Measurements from ENCODE around the gene PTPN4. TPM values are rescaled to one million over a fixed set of nuclear protein-coding genes. Genes with fewer than 3 reads are reported as not detected.

Gene PTPN4
- total and polyA plus RNA-seq, 9 of the 15 experiments (the other 6 are each of a cell fraction or from before 2014, with no cell fraction given) = 5.0 to 32.8 (median 27.3) TPM

DNA sequence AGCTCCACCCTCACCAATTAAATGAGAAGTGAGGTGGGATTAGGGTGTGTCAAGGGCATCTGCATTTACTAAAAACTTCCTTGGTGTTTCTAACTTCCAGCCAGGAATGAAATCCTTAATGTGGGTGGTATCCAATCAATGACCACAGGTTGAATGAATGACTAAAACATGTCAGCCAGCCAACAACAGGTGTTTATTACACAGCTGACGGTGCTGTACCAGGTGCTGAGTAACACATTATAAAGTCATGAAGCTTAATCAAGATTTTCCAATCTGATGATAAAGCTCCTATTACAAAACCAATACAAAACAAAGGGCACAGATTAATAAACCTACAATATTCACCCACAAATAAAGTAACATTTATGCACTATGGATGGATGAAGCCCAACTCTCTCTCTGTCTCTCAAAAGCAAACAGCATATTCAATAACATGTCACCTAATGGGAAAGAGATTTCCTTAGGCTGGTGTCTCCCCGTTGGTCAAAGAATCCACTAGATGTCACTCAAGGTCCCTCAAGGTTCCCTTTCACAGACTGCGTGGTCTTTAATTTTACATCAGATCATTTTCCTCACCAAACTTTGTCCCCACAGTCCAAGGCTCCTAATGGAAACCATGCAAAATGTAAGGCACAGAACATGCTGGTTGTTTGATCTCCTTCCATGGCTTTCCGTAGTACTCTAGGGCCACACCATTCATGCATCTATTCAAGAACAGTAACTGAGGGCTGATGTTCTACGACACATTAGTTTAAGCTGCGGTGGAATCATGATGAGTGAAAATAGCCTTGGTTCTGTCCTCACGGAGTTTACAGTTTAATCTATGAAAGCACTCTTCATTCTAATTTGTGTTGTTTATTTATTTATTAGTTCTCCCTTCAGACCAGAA is 6.4 kb upstream of the PTPN4 start (continued):
- TF ChIP-seq, protein P1, sequence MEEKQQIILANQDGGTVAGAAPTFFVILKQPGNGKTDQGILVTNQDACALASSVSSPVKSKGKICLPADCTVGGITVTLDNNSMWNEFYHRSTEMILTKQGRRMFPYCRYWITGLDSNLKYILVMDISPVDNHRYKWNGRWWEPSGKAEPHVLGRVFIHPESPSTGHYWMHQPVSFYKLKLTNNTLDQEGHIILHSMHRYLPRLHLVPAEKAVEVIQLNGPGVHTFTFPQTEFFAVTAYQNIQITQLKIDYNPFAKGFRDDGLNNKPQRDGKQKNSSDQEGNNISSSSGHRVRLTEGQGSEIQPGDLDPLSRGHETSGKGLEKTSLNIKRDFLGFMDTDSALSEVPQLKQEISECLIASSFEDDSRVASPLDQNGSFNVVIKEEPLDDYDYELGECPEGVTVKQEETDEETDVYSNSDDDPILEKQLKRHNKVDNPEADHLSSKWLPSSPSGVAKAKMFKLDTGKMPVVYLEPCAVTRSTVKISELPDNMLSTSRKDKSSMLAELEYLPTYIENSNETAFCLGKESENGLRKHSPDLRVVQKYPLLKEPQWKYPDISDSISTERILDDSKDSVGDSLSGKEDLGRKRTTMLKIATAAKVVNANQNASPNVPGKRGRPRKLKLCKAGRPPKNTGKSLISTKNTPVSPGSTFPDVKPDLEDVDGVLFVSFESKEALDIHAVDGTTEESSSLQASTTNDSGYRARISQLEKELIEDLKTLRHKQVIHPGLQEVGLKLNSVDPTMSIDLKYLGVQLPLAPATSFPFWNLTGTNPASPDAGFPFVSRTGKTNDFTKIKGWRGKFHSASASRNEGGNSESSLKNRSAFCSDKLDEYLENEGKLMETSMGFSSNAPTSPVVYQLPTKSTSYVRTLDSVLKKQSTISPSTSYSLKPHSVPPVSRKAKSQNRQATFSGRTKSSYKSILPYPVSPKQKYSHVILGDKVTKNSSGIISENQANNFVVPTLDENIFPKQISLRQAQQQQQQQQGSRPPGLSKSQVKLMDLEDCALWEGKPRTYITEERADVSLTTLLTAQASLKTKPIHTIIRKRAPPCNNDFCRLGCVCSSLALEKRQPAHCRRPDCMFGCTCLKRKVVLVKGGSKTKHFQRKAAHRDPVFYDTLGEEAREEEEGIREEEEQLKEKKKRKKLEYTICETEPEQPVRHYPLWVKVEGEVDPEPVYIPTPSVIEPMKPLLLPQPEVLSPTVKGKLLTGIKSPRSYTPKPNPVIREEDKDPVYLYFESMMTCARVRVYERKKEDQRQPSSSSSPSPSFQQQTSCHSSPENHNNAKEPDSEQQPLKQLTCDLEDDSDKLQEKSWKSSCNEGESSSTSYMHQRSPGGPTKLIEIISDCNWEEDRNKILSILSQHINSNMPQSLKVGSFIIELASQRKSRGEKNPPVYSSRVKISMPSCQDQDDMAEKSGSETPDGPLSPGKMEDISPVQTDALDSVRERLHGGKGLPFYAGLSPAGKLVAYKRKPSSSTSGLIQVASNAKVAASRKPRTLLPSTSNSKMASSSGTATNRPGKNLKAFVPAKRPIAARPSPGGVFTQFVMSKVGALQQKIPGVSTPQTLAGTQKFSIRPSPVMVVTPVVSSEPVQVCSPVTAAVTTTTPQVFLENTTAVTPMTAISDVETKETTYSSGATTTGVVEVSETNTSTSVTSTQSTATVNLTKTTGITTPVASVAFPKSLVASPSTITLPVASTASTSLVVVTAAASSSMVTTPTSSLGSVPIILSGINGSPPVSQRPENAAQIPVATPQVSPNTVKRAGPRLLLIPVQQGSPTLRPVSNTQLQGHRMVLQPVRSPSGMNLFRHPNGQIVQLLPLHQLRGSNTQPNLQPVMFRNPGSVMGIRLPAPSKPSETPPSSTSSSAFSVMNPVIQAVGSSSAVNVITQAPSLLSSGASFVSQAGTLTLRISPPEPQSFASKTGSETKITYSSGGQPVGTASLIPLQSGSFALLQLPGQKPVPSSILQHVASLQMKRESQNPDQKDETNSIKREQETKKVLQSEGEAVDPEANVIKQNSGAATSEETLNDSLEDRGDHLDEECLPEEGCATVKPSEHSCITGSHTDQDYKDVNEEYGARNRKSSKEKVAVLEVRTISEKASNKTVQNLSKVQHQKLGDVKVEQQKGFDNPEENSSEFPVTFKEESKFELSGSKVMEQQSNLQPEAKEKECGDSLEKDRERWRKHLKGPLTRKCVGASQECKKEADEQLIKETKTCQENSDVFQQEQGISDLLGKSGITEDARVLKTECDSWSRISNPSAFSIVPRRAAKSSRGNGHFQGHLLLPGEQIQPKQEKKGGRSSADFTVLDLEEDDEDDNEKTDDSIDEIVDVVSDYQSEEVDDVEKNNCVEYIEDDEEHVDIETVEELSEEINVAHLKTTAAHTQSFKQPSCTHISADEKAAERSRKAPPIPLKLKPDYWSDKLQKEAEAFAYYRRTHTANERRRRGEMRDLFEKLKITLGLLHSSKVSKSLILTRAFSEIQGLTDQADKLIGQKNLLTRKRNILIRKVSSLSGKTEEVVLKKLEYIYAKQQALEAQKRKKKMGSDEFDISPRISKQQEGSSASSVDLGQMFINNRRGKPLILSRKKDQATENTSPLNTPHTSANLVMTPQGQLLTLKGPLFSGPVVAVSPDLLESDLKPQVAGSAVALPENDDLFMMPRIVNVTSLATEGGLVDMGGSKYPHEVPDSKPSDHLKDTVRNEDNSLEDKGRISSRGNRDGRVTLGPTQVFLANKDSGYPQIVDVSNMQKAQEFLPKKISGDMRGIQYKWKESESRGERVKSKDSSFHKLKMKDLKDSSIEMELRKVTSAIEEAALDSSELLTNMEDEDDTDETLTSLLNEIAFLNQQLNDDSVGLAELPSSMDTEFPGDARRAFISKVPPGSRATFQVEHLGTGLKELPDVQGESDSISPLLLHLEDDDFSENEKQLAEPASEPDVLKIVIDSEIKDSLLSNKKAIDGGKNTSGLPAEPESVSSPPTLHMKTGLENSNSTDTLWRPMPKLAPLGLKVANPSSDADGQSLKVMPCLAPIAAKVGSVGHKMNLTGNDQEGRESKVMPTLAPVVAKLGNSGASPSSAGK (IDR thresholded peaks at IDR 0.05) = no peak
- TF ChIP-seq YY1 (IDR thresholded peaks at IDR 0.05; ENCODE audit: borderline replicate concordance in 1 of 3, control insufficient read depth in 1 of 3, extremely low read depth in 1 of 3, insufficient read depth in 3 of 3, insufficient read length in 1 of 3, insufficient replicate concordance in 2 of 3, low read depth in 1 of 3, low read length in 2 of 3) (no peak), ZNF76 (CRISPR knock-in tag; IDR thresholded peaks at IDR 0.05; ENCODE audit: borderline replicate concordance) (no peak), RBBP5 (IDR thresholded peaks at IDR 0.05; ENCODE audit: borderline replicate concordance, insufficient read depth, low read length, poor library complexity, severe bottlenecking) (no peak), SMC3 (conservative IDR thresholded peaks at IDR 0.05; ENCODE audit: insufficient read depth, low read depth, low read length) (peak; percentile 79)

Measured in K562 (cell line).